KMS-11 (cell line): Measurements from ENCODE around the gene EML1.

ENCODE experiments used
- H2AFZ ChIP-seq: fragments of 200-600 bp; sonication (generic); 2 replicates; pipeline ENCODE4 v1.6.1; 2016; ENCODE audit warnings: antibody characterized with exemption, mixed run types, low read depth
- H3K27ac ChIP-seq: fragments of 200-600 bp; sonication (generic); 2 replicates; pipeline ENCODE4 v1.6.1; 2016; ENCODE audit warnings: mild to moderate bottlenecking, mixed run types
- H3K27me3 ChIP-seq: fragments of 200-600 bp; sonication (generic); 2 replicates; pipeline ENCODE4 v1.6.1; 2017; ENCODE audit warnings: mild to moderate bottlenecking, low read depth, mixed run types, moderate library complexity; ENCODE audit not compliant: insufficient read depth
- H3K36me3 ChIP-seq: fragments of 200-600 bp; sonication (generic); 2 replicates; pipeline ENCODE4 v1.6.1; 2017; ENCODE audit warnings: mild to moderate bottlenecking, mixed run types; ENCODE audit not compliant: insufficient read depth
- H3K4me1 ChIP-seq: fragments of 200-600 bp; sonication (generic); 2 replicates; pipeline ENCODE4 v1.6.1; 2016; ENCODE audit warnings: mild to moderate bottlenecking, low read depth, mixed run types; ENCODE audit not compliant: poor library complexity, severe bottlenecking
- H3K4me2 ChIP-seq: fragments of 200-600 bp; sonication (generic); 2 replicates; pipeline ENCODE4 v1.7.0; 2016; ENCODE audit warnings: mild to moderate bottlenecking, mixed run types
- H3K4me3 ChIP-seq: fragments of 200-600 bp; sonication (generic); IDR thresholded peaks from 2 replicates; pipeline ENCODE4 v1.6.1; 2017; ENCODE audit warnings: low read depth, low read length, mixed read lengths; ENCODE audit not compliant: insufficient read depth
- H3K79me2 ChIP-seq: fragments of 200-600 bp; sonication (generic); 2 replicates; pipeline ENCODE4 v1.6.1; 2016; ENCODE audit warnings: low read depth, mixed run types; ENCODE audit not compliant: insufficient read depth
- H3K9ac ChIP-seq: fragments of 200-600 bp; sonication (generic); 2 replicates; pipeline ENCODE4 v1.6.1; 2016; ENCODE audit warnings: mild to moderate bottlenecking, mixed run types
- H4K20me1 ChIP-seq: fragments of 200-600 bp; sonication (generic); 2 replicates; pipeline ENCODE4 v1.6.1; 2016; ENCODE audit warnings: mild to moderate bottlenecking, mixed run types; ENCODE audit not compliant: insufficient read depth
- TF ChIP-seq, protein P1 (sequence below): fragments of 200-600 bp; sonication (generic); conservative IDR thresholded peaks from 2 replicates; pipeline ENCODE4 v1.6.1; 2017; ENCODE audit warnings: low read depth, mild to moderate bottlenecking, antibody characterized with exemption, low read length, moderate library complexity, mixed read lengths

EML1 gene

GRCh38 chr14:99791476-99792209, 1.6 kb upstream of the EML1 start:
- TF ChIP-seq, protein P1, sequence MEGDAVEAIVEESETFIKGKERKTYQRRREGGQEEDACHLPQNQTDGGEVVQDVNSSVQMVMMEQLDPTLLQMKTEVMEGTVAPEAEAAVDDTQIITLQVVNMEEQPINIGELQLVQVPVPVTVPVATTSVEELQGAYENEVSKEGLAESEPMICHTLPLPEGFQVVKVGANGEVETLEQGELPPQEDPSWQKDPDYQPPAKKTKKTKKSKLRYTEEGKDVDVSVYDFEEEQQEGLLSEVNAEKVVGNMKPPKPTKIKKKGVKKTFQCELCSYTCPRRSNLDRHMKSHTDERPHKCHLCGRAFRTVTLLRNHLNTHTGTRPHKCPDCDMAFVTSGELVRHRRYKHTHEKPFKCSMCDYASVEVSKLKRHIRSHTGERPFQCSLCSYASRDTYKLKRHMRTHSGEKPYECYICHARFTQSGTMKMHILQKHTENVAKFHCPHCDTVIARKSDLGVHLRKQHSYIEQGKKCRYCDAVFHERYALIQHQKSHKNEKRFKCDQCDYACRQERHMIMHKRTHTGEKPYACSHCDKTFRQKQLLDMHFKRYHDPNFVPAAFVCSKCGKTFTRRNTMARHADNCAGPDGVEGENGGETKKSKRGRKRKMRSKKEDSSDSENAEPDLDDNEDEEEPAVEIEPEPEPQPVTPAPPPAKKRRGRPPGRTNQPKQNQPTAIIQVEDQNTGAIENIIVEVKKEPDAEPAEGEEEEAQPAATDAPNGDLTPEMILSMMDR, result no peak
- Histone ChIP-seq H3K4me3 (no peak overlapping the region), H3K27ac (no peak overlapping the region), H3K4me2 (no peak overlapping the region), H3K27me3 (no peaks in the 10 kb centered on the region), H3K4me1 (peaks cover 23% of the 10 kb centered on the region), H3K36me3 (no peaks in the 10 kb centered on the region), H2AFZ (no peak overlapping the region), H4K20me1 (no peaks in the 10 kb centered on the region), H3K79me2 (peaks cover 6% of the 10 kb centered on the region; the same call in 1 of the 2 replicates), H3K9ac (no peak overlapping the region)

- TF ChIP-seq, protein P1, result no peak
- Histone ChIP-seq H3K27me3 (no peaks in the 10 kb centered on the region), H3K4me1 (peaks cover 23% of the 10 kb centered on the region), H3K27ac (no peak overlapping the region), H3K79me2 (peaks cover 6% of the 10 kb centered on the region; the same call in 1 of the 2 replicates), H3K4me3 (no peak overlapping the region), H3K4me2 (no peak overlapping the region), H2AFZ (no peak overlapping the region), H4K20me1 (no peaks in the 10 kb centered on the region), H3K9ac (no peak overlapping the region), H3K36me3 (no peaks in the 10 kb centered on the region)
Measured at GRCh38 chr14:99792210-99792535, 1.0 kb upstream of the EML1 start.

DNA sequence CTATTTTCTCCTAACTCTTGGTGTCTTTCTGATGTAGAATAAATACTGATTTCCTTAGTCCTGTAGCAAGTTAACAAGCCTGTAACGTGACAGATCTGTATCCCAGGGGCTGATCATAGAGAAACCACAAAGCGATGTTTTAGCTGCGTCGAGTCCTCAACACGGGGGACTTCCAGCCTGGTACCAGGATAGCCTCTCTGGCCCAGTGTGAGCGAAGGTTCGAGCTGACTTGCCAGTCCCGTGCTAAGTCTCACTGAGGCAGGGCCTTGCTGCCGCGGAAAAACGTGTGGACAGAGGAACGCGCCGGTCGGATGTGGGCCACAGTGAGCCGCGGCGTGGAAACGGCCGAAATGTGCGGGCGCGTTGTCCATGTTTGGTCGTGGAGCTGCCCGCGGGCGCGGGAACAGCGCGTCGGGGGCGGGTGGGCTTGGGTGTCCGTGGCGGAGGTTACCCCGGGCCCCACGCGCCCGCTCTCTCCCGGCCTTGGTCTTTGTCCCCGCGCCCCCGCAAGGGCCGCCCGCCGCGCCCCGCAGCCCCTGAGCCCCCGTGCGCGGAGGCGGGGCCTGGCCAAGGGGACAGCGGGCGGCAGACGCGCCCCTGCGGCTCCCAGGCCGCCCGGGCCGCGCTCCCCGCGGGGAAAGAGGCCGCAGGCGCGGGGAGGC, 531 bp upstream of the EML1 start:
- H4K20me1 ChIP-seq, result no peaks in the 10 kb centered on the region
- no peak overlapping the region for H3K4me2 ChIP-seq
- H3K79me2 ChIP-seq, result peaks cover 6% of the 10 kb centered on the region; the same call in 1 of the 2 replicates
- peak overlapping the region; percentile 14 for H2AFZ ChIP-seq
- TF ChIP-seq, protein P1, result no peak
- H3K9ac ChIP-seq, result no peak overlapping the region
- no peak overlapping the region for H3K4me3 ChIP-seq
- no peaks in the 10 kb centered on the region for H3K27me3 ChIP-seq
- H3K4me1 ChIP-seq, result peaks cover 23% of the 10 kb centered on the region
- no peaks in the 10 kb centered on the region for H3K36me3 ChIP-seq
- H3K27ac ChIP-seq, result no peak overlapping the region

- Histone ChIP-seq H3K27ac (peak overlapping the region; percentile 4; the same call in 1 of the 2 replicates), H3K36me3 (no peaks in the 10 kb centered on the region), H3K9ac (peak overlapping the region; percentile 35; the same call in 1 of the 2 replicates), H3K27me3 (no peaks in the 10 kb centered on the region), H3K4me2 (peak overlapping the region; percentile 96), H3K4me3 (no peak overlapping the region), H3K79me2 (peaks cover 6% of the 10 kb centered on the region; the same call in 1 of the 2 replicates), H3K4me1 (peaks cover 23% of the 10 kb centered on the region), H4K20me1 (no peaks in the 10 kb centered on the region), H2AFZ (peak overlapping the region; percentile 46)
- TF ChIP-seq, protein P1, result no peak
Measured at GRCh38 chr14:99794151-99794780, 1.1 kb downstream of the EML1 start.
